Motor neuron (in vitro differentiated cells): ENCODE measurements around the gene CYB561D2. TPM values are rescaled to one million over a fixed set of nuclear protein-coding genes. Genes with fewer than 3 reads are reported as not detected.

ENCODE experiments used
- ATAC-seq, 8 experiments: fragments of 200-7000 bp; cut with Tn5 transposase; replicated peaks in 6 of 8; 2 replicates each; pipeline ENCODE4 v1.8.0; 2021; ENCODE audit warnings: mild to moderate bottlenecking in 8 of 8, moderate library complexity in 8 of 8
- H3K27ac ChIP-seq, 2 donors: fragments of 250-450 bp; sonication (Bioruptor Pico); 2 replicates each; pipeline ENCODE4 v1.9.0; 2021; ENCODE audit warnings: antibody characterized with exemption in 2 of 2, mild to moderate bottlenecking in 2 of 2, moderate library complexity in 1 of 2
- H3K4me1 ChIP-seq, 2 donors: fragments of 250-450 bp; sonication (Bioruptor Pico); replicated peaks in 1 of 2; 2 replicates each; pipeline ENCODE4 v1.6.1; 2021; ENCODE audit warnings: antibody characterized with exemption in 2 of 2, mild to moderate bottlenecking in 2 of 2, moderate library complexity in 1 of 2
- H3K4me3 ChIP-seq, 5 donors: fragments of 250-450 bp; sonication (Bioruptor Pico); 2 replicates each; pipeline ENCODE4 v1.9.0; 2021; ENCODE audit warnings: antibody characterized with exemption in 5 of 5, mild to moderate bottlenecking in 5 of 5, moderate library complexity in 4 of 5
- WGBS, 10 experiments: fragments of 450-650 bp; shearing (Covaris generic); methylation state at CpG; one replicate each; pipeline ENCODE4 v1.0.0; 2022; 5-methylcytosine and 5-hydroxymethylcytosine counted together
- in situ Hi-C, 9 experiments: fragments of 400-800 bp; cut with MboI; loops; one replicate each; pipeline ENCODE4 v1.15.0; 2021; ENCODE audit warnings: low sequenced_read_pairs in 9 of 9, low pct_unique_long_range_greater_than_20kb in 2 of 9; ENCODE audit not compliant: unreplicated experiment in 9 of 9
- total RNA-seq, 8 experiments: library from RNA; unstranded; fragments of 300-600 nt; gene quantifications; 2 replicates each; pipeline versions ENCODE4 v1.2.3 to v1.2.4, GENCODE V29; 2022

The CYB561D2 gene
- total RNA-seq, 8 experiments from 2014 or later = 12.7 to 28.7 (median 19.0) TPM

- Histone ChIP-seq H3K4me3 (no peak overlapping the region), H3K27ac (peak overlapping the region in 1 of 2 donors; percentile 71), H3K4me1 (peaks cover 11 to 19% of the 10 kb centered on the region in 2 donors)
- no peak for ATAC-seq
- 80 to 100% (median 100%) methylated on average over 1 to 2 of the region's 5 CpGs; no CpG with 5 or more reads in 7 of the 10 experiments for WGBS, 10 experiments
- in situ Hi-C loops = no loop called here
Measured at GRCh38 chr3:50365842-50366220, 15.2 kb downstream of the CYB561D2 start.

GRCh38 chr3:50369012-50369670 is 18.5 kb downstream of the CYB561D2 start:
- in situ Hi-C loops = no loop called here
- 20 to 60% (median 44%) methylated on average over 1 to 4 of the region's 9 CpGs; no CpG with 5 or more reads in 6 of the 10 experiments for WGBS, 10 experiments
- peak in 2 of 8 experiments; percentile 5 to 13 for ATAC-seq
- no peak overlapping the region for H3K4me3 ChIP-seq
- H3K4me1 ChIP-seq = peaks cover 37 to 44% of the 10 kb centered on the region in 2 donors
- no peak overlapping the region for H3K27ac ChIP-seq

GRCh38 chr3:50370594-50370993 is 19.9 kb downstream of the CYB561D2 start:
- H3K27ac ChIP-seq = peak overlapping the region in 1 of 2 donors; percentile 37
- H3K4me1 ChIP-seq = peaks cover 46 to 50% of the 10 kb centered on the region in 2 donors
- no peak overlapping the region for H3K4me3 ChIP-seq
- WGBS, 10 experiments = 14 to 60% (median 40%) methylated on average over 4 to 7 of the region's 14 CpGs; no CpG with 5 or more reads in 5 of the 10 experiments
- peak in 3 of 8 experiments; percentile 42 to 68 (median 42) for ATAC-seq
- in situ Hi-C loops = no loop called here

GRCh38 chr3:50371133-50371685 is 20.5 kb downstream of the CYB561D2 start:
- no peak for ATAC-seq
- peak overlapping the region in 1 of 2 donors; percentile 37 for H3K27ac ChIP-seq
- in situ Hi-C loops = no loop called here
- peaks cover 48 to 49% of the 10 kb centered on the region in 2 donors for H3K4me1 ChIP-seq
- 80 to 100% methylated on average over 1 to 3 of the region's 3 CpGs; no CpG with 5 or more reads in 8 of the 10 experiments for WGBS, 10 experiments
- H3K4me3 ChIP-seq = no peak overlapping the region

- no peak overlapping the region for H3K4me3 ChIP-seq
- WGBS, 10 experiments = 20 to 64% (median 40%) methylated on average over 1 to 3 of the region's 8 CpGs; no CpG with 5 or more reads in 7 of the 10 experiments
- ATAC-seq = peak in 7 of 8 experiments; percentile 18 to 56 (median 38)
- peaks cover 49 to 51% of the 10 kb centered on the region in 2 donors for H3K4me1 ChIP-seq
- in situ Hi-C loops = no loop called here
- H3K27ac ChIP-seq = peak overlapping the region; percentile 65 to 82
Measured at GRCh38 chr3:50372349-50372748, 21.7 kb downstream of the CYB561D2 start.

GRCh38 chr3:50373146-50374051 is 22.7 kb downstream of the CYB561D2 start:
- 10 to 80% (median 55%) methylated on average over 1 to 7 of the region's 12 CpGs; no CpG with 5 or more reads in 6 of the 10 experiments for WGBS, 10 experiments
- H3K27ac ChIP-seq = peak overlapping the region; percentile 65 to 82
- ATAC-seq = peak in 5 of 8 experiments; percentile 66 to 83 (median 79)
- H3K4me1 ChIP-seq = peaks cover 49 to 53% of the 10 kb centered on the region in 2 donors
- H3K4me3 ChIP-seq = no peak overlapping the region
- in situ Hi-C loops = no loop called here

GRCh38 chr3:50374363-50375257 is 23.9 kb downstream of the CYB561D2 start:
- Histone ChIP-seq H3K4me3 (no peak overlapping the region), H3K4me1 (peaks cover 57 to 59% of the 10 kb centered on the region in 2 donors), H3K27ac (peak overlapping the region; percentile 62 to 92)
- WGBS, 10 experiments = no CpG with 5 or more reads among the region's 22 CpGs
- ATAC-seq = peak in 2 of 8 experiments; percentile 2 to 5
- in situ Hi-C loops = no loop called here

GRCh38 chr3:50375258-50375931 is 24.7 kb downstream of the CYB561D2 start:
- WGBS, 10 experiments = 0 to 100% (median 67%) methylated on average over 1 to 2 of the region's 7 CpGs; no CpG with 5 or more reads in 5 of the 10 experiments
- Histone ChIP-seq H3K4me3 (no peak overlapping the region), H3K27ac (peak overlapping the region in 1 of 2 donors; percentile 92), H3K4me1 (peaks cover 59 to 67% of the 10 kb centered on the region in 2 donors)
- in situ Hi-C loops = no loop called here
- ATAC-seq = peak in 1 of 8 experiments; percentile 46

GRCh38 chr3:50378024-50378423 is 27.4 kb downstream of the CYB561D2 start:
- Histone ChIP-seq H3K27ac (no peak overlapping the region), H3K4me3 (no peak overlapping the region), H3K4me1 (peaks cover 53 to 67% of the 10 kb centered on the region in 2 donors)
- ATAC-seq = no peak
- WGBS, 10 experiments = 60 to 100% (median 80%) methylated on average over 1 to 3 of the region's 6 CpGs; no CpG with 5 or more reads in 7 of the 10 experiments
- in situ Hi-C loops = no loop called here

GRCh38 chr3:50378757-50379156 is 28.1 kb downstream of the CYB561D2 start:
- peaks cover 48 to 62% of the 10 kb centered on the region in 2 donors for H3K4me1 ChIP-seq
- in situ Hi-C loops = no loop called here
- H3K27ac ChIP-seq = no peak overlapping the region
- H3K4me3 ChIP-seq = no peak overlapping the region
- WGBS, 10 experiments = 62 to 93% (median 82%) methylated on average over 3 to 14 of the region's 17 CpGs; no CpG with 5 or more reads in 5 of the 10 experiments
- ATAC-seq = no peak

GRCh38 chr3:50380405-50381085 is 29.9 kb downstream of the CYB561D2 start:
- peak overlapping the region in 1 of 2 donors; percentile 18 for H3K27ac ChIP-seq
- no peak overlapping the region for H3K4me3 ChIP-seq
- peaks cover 34 to 48% of the 10 kb centered on the region in 2 donors for H3K4me1 ChIP-seq
- ATAC-seq = no peak
- WGBS, 10 experiments = 0% methylated on average over 1 of the region's 17 CpGs; no CpG with 5 or more reads in 9 of the 10 experiments
- in situ Hi-C loops = no loop called here
